Measurements from ENCODE around the gene PDE9A.

DNA sequence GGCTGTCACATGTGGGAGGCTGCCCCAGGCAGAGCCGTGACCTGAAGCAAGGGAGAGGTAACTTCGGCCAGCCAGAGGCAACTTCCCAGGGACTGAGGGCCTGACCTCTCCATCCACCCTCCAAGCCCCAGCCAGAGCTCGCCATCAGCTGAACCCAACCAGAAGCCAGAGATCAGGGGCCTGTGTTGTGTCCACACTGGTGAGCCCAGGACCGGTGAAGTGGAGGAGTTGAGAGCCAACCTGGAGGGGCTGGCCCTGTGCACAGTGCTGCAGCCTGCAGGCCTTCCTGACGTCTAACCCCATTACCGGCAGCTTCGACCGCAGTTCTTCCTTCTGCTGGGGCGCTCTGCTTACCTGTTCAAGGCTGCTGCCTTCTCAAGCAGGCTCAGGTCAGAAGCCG is 19.6 kb upstream of the PDE9A start:
- TF ChIP-seq FOXA1 (IDR thresholded peaks at IDR 0.05) = no peak
- TF ChIP-seq BHLHE40 (IDR thresholded peaks at IDR 0.05; ENCODE audit: borderline replicate concordance) = no peak
- no peak for TF ChIP-seq SP1 (IDR thresholded peaks at IDR 0.05)
- TF ChIP-seq FOXM1 (IDR thresholded peaks at IDR 0.05; ENCODE audit: borderline replicate concordance) = no peak
- no peak for TF ChIP-seq SUZ12 (IDR thresholded peaks at IDR 0.05)
- no peak for TF ChIP-seq ZNF384 (IDR thresholded peaks at IDR 0.05)
- TF ChIP-seq FOXK2 (IDR thresholded peaks at IDR 0.05) = no peak
- TF ChIP-seq ELF4 (IDR thresholded peaks at IDR 0.05) = no peak
- no peak for TF ChIP-seq ARNT (IDR thresholded peaks at IDR 0.05)
- no peak for TF ChIP-seq PKNOX1 (IDR thresholded peaks at IDR 0.05)
- no peak for TF ChIP-seq NFRKB (IDR thresholded peaks at IDR 0.05)
